Caco-2 (cell line): ENCODE measurements around the gene CDK19. TPM values are rescaled to one million over a fixed set of nuclear protein-coding genes. Genes with fewer than 3 reads are reported as not detected.

Experiments used
- BruUV-seq: library from RNA; stranded (reverse); fragments of 400-500 nt; replicated peaks from 2 replicates; lab custom pipeline; 2021; lab: Mats Ljungman, UMichigan
- CTCF ChIA-PET: fragments of 300-600 bp; sonication (Branson Sonifier 250); formaldehyde crosslinking; loops from one replicate; lab custom pipeline; 2022; ENCODE audit warnings: antibody characterized with exemption; lab: Charles Lee
- POLR2A ChIA-PET: fragments of 300-600 bp; sonication (Branson Sonifier 250); formaldehyde crosslinking; loops from one replicate; lab custom pipeline; 2022; ENCODE audit warnings: antibody characterized with exemption; lab: Charles Lee
- DNase-seq, 2 experiments: peaks; one replicate each; pipeline versions ENCODE4 v3.0.0 to v3.0.0-alpha.2; 2020 to 2022
- H3K27me3 ChIP-seq: replicated peaks from 2 replicates; pipeline ENCODE4 v1.6.0; 2011; ENCODE audit warnings: low read length; ENCODE audit not compliant: control insufficient read depth, insufficient read depth
- H3K36me3 ChIP-seq: 2 replicates; pipeline ENCODE4 v1.5.1; 2011; ENCODE audit warnings: low read length; ENCODE audit not compliant: control insufficient read depth, insufficient read depth
- H3K4me1 ChIP-seq: fragments of 250-450 bp; sonication (Bioruptor Pico); 2 replicates; pipeline ENCODE4 v1.5.1; 2020; ENCODE audit warnings: mild to moderate bottlenecking
- H3K4me3 ChIP-seq: 2 replicates; pipeline ENCODE4 v1.5.1; 2011; ENCODE audit warnings: low read depth, mild to moderate bottlenecking, control low read depth, low read length
- H3K9me3 ChIP-seq: fragments of 250-450 bp; sonication (Bioruptor Pico); 2 replicates; pipeline ENCODE4 v1.5.1; 2020; ENCODE audit warnings: mild to moderate bottlenecking, moderate library complexity
- H3K27ac Mint-ChIP-seq: one replicate; pipeline ENCODE4 v1.8.0; 2022; ENCODE audit warnings: mixed read lengths; ENCODE audit not compliant: unreplicated experiment
- H3K27me3 Mint-ChIP-seq: one replicate; pipeline ENCODE4 v1.8.0; 2022; ENCODE audit warnings: mixed read lengths; ENCODE audit not compliant: insufficient read depth, unreplicated experiment
- H3K36me3 Mint-ChIP-seq: one replicate; pipeline ENCODE4 v1.8.0; 2022; ENCODE audit warnings: mild to moderate bottlenecking, mixed read lengths; ENCODE audit not compliant: insufficient read depth, unreplicated experiment
- H3K4me1 Mint-ChIP-seq: one replicate; pipeline ENCODE4 v1.8.0; 2022; ENCODE audit warnings: low read depth, mixed read lengths; ENCODE audit not compliant: unreplicated experiment
- H3K4me3 Mint-ChIP-seq: one replicate; pipeline ENCODE4 v1.8.0; 2022; ENCODE audit warnings: mild to moderate bottlenecking, moderate library complexity, mixed read lengths; ENCODE audit not compliant: unreplicated experiment
- H3K9me3 Mint-ChIP-seq: one replicate; pipeline ENCODE4 v1.8.0; 2022; ENCODE audit warnings: mixed read lengths; ENCODE audit not compliant: unreplicated experiment
- CTCF ChIP-seq, 2 experiments: fragments of 200-600 bp in 1 of 2; IDR thresholded peaks; 1 replicate in 1 of 2; 2 replicates in 1 of 2; pipeline versions ENCODE4 v1.5.1 to v1.8.0; 2011 to 2022; ENCODE audit warnings: antibody characterized with exemption in 1 of 2, control low read depth in 1 of 2, inconsistent platforms in 1 of 2, low read depth in 1 of 2, low read length in 1 of 2, mild to moderate bottlenecking in 1 of 2, moderate library complexity in 1 of 2; ENCODE audit not compliant: insufficient read depth in 1 of 2, severe bottlenecking in 1 of 2, unreplicated experiment in 1 of 2
- intact Hi-C: fragments of 100-400 bp; cut with micrococcal nuclease; formaldehyde crosslinking; loops from one replicate; pipeline ENCODE4 v1.10.0; 2022; ENCODE audit not compliant: unreplicated experiment
- total RNA-seq: library from RNA; stranded (reverse); gene quantifications from 2 replicates; pipeline ENCODE4 v1.2.3, GENCODE V29; 2022

CDK19 gene
- total RNA-seq, 1 experiment from 2014 or later = 24.6 TPM

- no peaks in the 10 kb centered on the region for H3K9me3 ChIP-seq
- H3K4me3 ChIP-seq = no peak overlapping the region
- ChIA-PET POLR2A (no interaction called here), CTCF (no interaction called here)
- Mint-ChIP-seq H3K4me3 (no peak overlapping the region), H3K4me1 (no peaks in the 10 kb centered on the region), H3K36me3 (no peaks in the 10 kb centered on the region), H3K9me3 (no peaks in the 10 kb centered on the region), H3K27me3 (no peaks in the 10 kb centered on the region), H3K27ac (no peak overlapping the region)
- intact Hi-C loops = no loop called here
- H3K4me1 ChIP-seq = no peaks in the 10 kb centered on the region
- H3K27me3 ChIP-seq = no peaks in the 10 kb centered on the region
- no peak for TF ChIP-seq CTCF (IDR thresholded peaks at IDR 0.05; ENCODE audit: insufficient read depth in 1 of 2, low read depth in 1 of 2, low read length in 1 of 2, severe bottlenecking in 1 of 2, unreplicated experiment in 1 of 2)
- H3K36me3 ChIP-seq = no peaks in the 10 kb centered on the region
- DNase-seq = no peak
- BruUV-seq = no TSS peak
These were observed 189.4 kb downstream of the CDK19 start for GRCh38 chr6:110625883-110626282.

- DNase-seq = no peak
- H3K36me3 ChIP-seq = no peaks in the 10 kb centered on the region
- TF ChIP-seq CTCF (IDR thresholded peaks at IDR 0.05; ENCODE audit: insufficient read depth in 1 of 2, low read depth in 1 of 2, low read length in 1 of 2, severe bottlenecking in 1 of 2, unreplicated experiment in 1 of 2) = no peak
- intact Hi-C loops = no loop called here
- no peaks in the 10 kb centered on the region for H3K4me1 ChIP-seq
- Mint-ChIP-seq H3K27me3 (no peaks in the 10 kb centered on the region), H3K4me3 (no peak overlapping the region), H3K4me1 (peaks cover 7% of the 10 kb centered on the region), H3K27ac (no peak overlapping the region), H3K9me3 (no peaks in the 10 kb centered on the region), H3K36me3 (peaks cover under 1% of the 10 kb centered on the region)
- ChIA-PET POLR2A (no interaction called here), CTCF (no interaction called here)
- H3K27me3 ChIP-seq = no peaks in the 10 kb centered on the region
- no peak overlapping the region for H3K4me3 ChIP-seq
- no peaks in the 10 kb centered on the region for H3K9me3 ChIP-seq
- no TSS peak for BruUV-seq
These were observed 192.2 kb downstream of the CDK19 start for GRCh38 chr6:110622912-110623578.

- POLR2A ChIA-PET = no interaction called here
- Histone ChIP-seq H3K4me3 (no peak overlapping the region), H3K9me3 (no peaks in the 10 kb centered on the region), H3K27me3 (no peaks in the 10 kb centered on the region), H3K36me3 (no peaks in the 10 kb centered on the region; the same call in 1 of the 2 replicates), H3K4me1 (no peaks in the 10 kb centered on the region)
- TF ChIP-seq CTCF (IDR thresholded peaks at IDR 0.05; ENCODE audit: insufficient read depth in 1 of 2, low read depth in 1 of 2, low read length in 1 of 2, severe bottlenecking in 1 of 2, unreplicated experiment in 1 of 2) = no peak
- no TSS peak for BruUV-seq
- CTCF ChIA-PET = no interaction called here
- DNase-seq = no peak
- peaks cover 5% of the 10 kb centered on the region for H3K36me3 Mint-ChIP-seq
- no peaks in the 10 kb centered on the region for H3K9me3 Mint-ChIP-seq
- no peaks in the 10 kb centered on the region for H3K27me3 Mint-ChIP-seq
- H3K4me3 Mint-ChIP-seq = no peak overlapping the region
- no peak overlapping the region for H3K27ac Mint-ChIP-seq
- intact Hi-C loops = no loop called here
- peaks cover 7% of the 10 kb centered on the region for H3K4me1 Mint-ChIP-seq
These were observed 194.2 kb downstream of the CDK19 start for GRCh38 chr6:110621061-110621460.
